CD14-positive monocyte (primary cell): ENCODE measurements around the gene LPIN1. TPM values are rescaled to one million over a fixed set of nuclear protein-coding genes. Genes with fewer than 3 reads are reported as not detected.

Experiments used
- DNase-seq, 3 donors: peaks; one replicate each; pipeline ENCODE4 v3.0.0-alpha.2; 2011 to 2022
- H2AFZ ChIP-seq: 2 replicates; pipeline ENCODE4 v1.6.0; 2012; ENCODE audit warnings: mild to moderate bottlenecking, low read depth, low read length, inconsistent platforms; ENCODE audit not compliant: insufficient read depth, poor library complexity, severe bottlenecking
- H3K27ac ChIP-seq, 2 donors: 1 replicate in 1 of 2; 2 replicates in 1 of 2; pipeline ENCODE4 v1.5.1; 2012 to 2013; ENCODE audit warnings: low read length in 2 of 2, control low read depth in 1 of 2, inconsistent platforms in 1 of 2, low read depth in 1 of 2, mild to moderate bottlenecking in 1 of 2
- H3K27me3 ChIP-seq, 2 donors: one replicate each; pipeline versions ENCODE4 v1.6.0 to v1.6.1; 2011 to 2013; ENCODE audit warnings: low read length in 2 of 2; ENCODE audit not compliant: control insufficient read depth in 2 of 2, insufficient read depth in 2 of 2
- H3K36me3 ChIP-seq, 2 donors: replicated peaks in 1 of 2; 1 replicate in 1 of 2; 2 replicates in 1 of 2; pipeline versions ENCODE4 v1.5.1 to v1.6.1; 2012 to 2013; ENCODE audit warnings: low read length in 2 of 2, control low read depth in 1 of 2, inconsistent platforms in 1 of 2, mild to moderate bottlenecking in 1 of 2; ENCODE audit not compliant: insufficient read depth in 2 of 2, control insufficient read depth in 1 of 2
- H3K4me1 ChIP-seq, 2 donors: 1 replicate in 1 of 2; 2 replicates in 1 of 2; pipeline versions ENCODE4 v1.5.1 to v1.6.1; 2012 to 2013; ENCODE audit warnings: low read length in 2 of 2, control low read depth in 1 of 2, inconsistent platforms in 1 of 2, mild to moderate bottlenecking in 1 of 2, moderate library complexity in 1 of 2; ENCODE audit not compliant: insufficient read depth in 2 of 2, control insufficient read depth in 1 of 2
- H3K4me2 ChIP-seq: replicated peaks from 2 replicates; pipeline ENCODE3; 2012; ENCODE audit warnings: low read length, moderate library complexity, mild to moderate bottlenecking; ENCODE audit not compliant: poor library complexity, severe bottlenecking; ENCODE audit errors: extremely low read depth
- H3K4me3 ChIP-seq, 3 experiments: fragments of 200-600 bp in 1 of 3; sonication (generic) in 1 of 3; replicated peaks in 1 of 3; 1 replicate in 2 of 3; 2 replicates in 1 of 3; pipeline ENCODE4 v1.5.1; 2011 to 2013; ENCODE audit warnings: low read length in 3 of 3, mild to moderate bottlenecking in 3 of 3, control low read depth in 2 of 3, low read depth in 2 of 3, inconsistent platforms in 1 of 3, moderate library complexity in 1 of 3
- H3K79me2 ChIP-seq: 2 replicates; pipeline ENCODE4 v1.6.0; 2012; ENCODE audit warnings: mild to moderate bottlenecking, control low read depth, inconsistent platforms, low read length, moderate library complexity; ENCODE audit not compliant: insufficient read depth
- H3K9ac ChIP-seq: 2 replicates; pipeline ENCODE4 v1.6.0; 2017; ENCODE audit warnings: low read length, mild to moderate bottlenecking; ENCODE audit not compliant: insufficient read depth, poor library complexity, severe bottlenecking
- H3K9me3 ChIP-seq, 2 donors: replicated peaks in 1 of 2; 1 replicate in 1 of 2; 2 replicates in 1 of 2; pipeline versions ENCODE4 v1.5.1 to v1.6.1; 2012 to 2013; ENCODE audit warnings: low read length in 2 of 2, control low read depth in 1 of 2; ENCODE audit not compliant: control insufficient read depth in 1 of 2, insufficient read depth in 1 of 2
- H4K20me1 ChIP-seq: 2 replicates; pipeline ENCODE4 v1.6.0; 2012; ENCODE audit warnings: mild to moderate bottlenecking, low read length, control low read depth, moderate library complexity; ENCODE audit not compliant: insufficient read depth
- H3K27ac Mint-ChIP-seq, 7 donors: one replicate each; pipeline ENCODE4 v1.8.0; 2020; ENCODE audit warnings: mild to moderate bottlenecking in 7 of 7, mixed read lengths in 7 of 7, moderate library complexity in 6 of 7, inconsistent platforms in 2 of 7
- H3K27me3 Mint-ChIP-seq, 3 donors: one replicate each; pipeline ENCODE4 v1.8.0; 2021 to 2022; ENCODE audit warnings: low read depth in 3 of 3, mild to moderate bottlenecking in 3 of 3, mixed read lengths in 3 of 3, moderate library complexity in 3 of 3, inconsistent platforms in 1 of 3
- H3K36me3 Mint-ChIP-seq, 2 donors: one replicate each; pipeline ENCODE4 v1.8.0; 2020; ENCODE audit warnings: mixed read lengths in 2 of 2, inconsistent platforms in 1 of 2, mild to moderate bottlenecking in 1 of 2
- H3K4me1 Mint-ChIP-seq: one replicate; pipeline ENCODE4 v1.8.0; 2020; ENCODE audit warnings: mild to moderate bottlenecking, mixed read lengths
- H3K4me3 Mint-ChIP-seq, 2 donors: one replicate each; pipeline ENCODE4 v1.8.0; 2020; ENCODE audit warnings: mild to moderate bottlenecking in 2 of 2, mixed read lengths in 2 of 2, moderate library complexity in 1 of 2
- H3K9me3 Mint-ChIP-seq, 7 donors: one replicate each; pipeline ENCODE4 v1.8.0; 2020 to 2022; ENCODE audit warnings: mixed read lengths in 7 of 7, mild to moderate bottlenecking in 6 of 7, moderate library complexity in 6 of 7, inconsistent platforms in 2 of 7
- WGBS: methylation state at CpG from one replicate; pipeline ENCODE4 v1.1.5; 2013; ENCODE audit warnings: missing lambda C conversion rate; ENCODE audit not compliant: insufficient coverage; 5-methylcytosine and 5-hydroxymethylcytosine counted together
- intact Hi-C, 2 donors: fragments of 100-400 bp; cut with micrococcal nuclease; formaldehyde crosslinking; loops; one replicate each; pipeline versions ENCODE4 v1.15.0 to v1.15.1; 2023
- polyA plus RNA-seq, 3 donors: library from polyadenylated mRNA; depleted of rRNA in 1 of 3; unstranded in 2 of 3; stranded (reverse) in 1 of 3; fragments of 300-500 nt in 2 of 3; fragments of >200 nt in 1 of 3; fragmentation: Illumina TruSeq in 2 of 3; gene quantifications; 1 replicate in 2 of 3; 2 replicates in 1 of 3; pipeline ENCODE4 v1.2.3, GENCODE V29; 2012 to 2021
- TF ChIP-seq, protein P1 (sequence below): fragments of 200-600 bp; IDR thresholded peaks from one replicate; pipeline ENCODE4 v1.8.0; 2022; ENCODE audit warnings: antibody characterized with exemption, mild to moderate bottlenecking

LPIN1 gene
- polyA plus RNA-seq, 3 donors, result 1.8 to 17.6 (median 2.7) TPM

DNA sequence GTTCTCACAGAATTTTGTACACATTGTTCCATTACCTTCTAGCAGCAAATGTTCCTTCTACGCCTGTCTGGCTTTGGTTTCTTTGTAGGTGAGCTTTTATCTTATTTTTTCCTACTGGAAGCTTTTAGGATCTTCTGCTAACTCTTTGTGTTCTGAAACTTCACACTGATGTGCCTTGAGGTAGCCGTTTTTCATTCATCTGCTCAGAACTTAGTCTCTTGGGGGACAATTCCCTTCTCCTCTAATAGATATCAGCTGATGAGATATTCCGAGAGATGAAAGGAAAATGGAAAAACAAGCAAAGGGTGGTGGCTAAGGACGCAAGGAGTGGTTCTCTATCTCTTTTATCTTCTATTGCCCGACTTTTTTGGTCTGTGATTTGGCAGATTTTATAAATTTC is 27.8 kb upstream of the LPIN1 start:
- intact Hi-C loops, result no loop called here
- H3K27me3 Mint-ChIP-seq, result peaks cover 4 to 7% (median 4%) of the 10 kb centered on the region in 3 donors
- WGBS, result no CpG with 5 or more reads among the region's 5 CpGs

GRCh38 chr2:11719230-11719977 is 27.0 kb upstream of the LPIN1 start:
- Histone ChIP-seq H3K4me2 (no peak overlapping the region), H3K36me3 (no peaks in the 10 kb centered on the region), H4K20me1 (no peaks in the 10 kb centered on the region), H3K4me3 (no peak overlapping the region), H3K9me3 (no peaks in the 10 kb centered on the region), H2AFZ (no peak overlapping the region), H3K27ac (no peak overlapping the region), H3K79me2 (no peaks in the 10 kb centered on the region), H3K27me3 (no peaks in the 10 kb centered on the region), H3K4me1 (peaks cover 9 to 14% of the 10 kb centered on the region in 2 donors), H3K9ac (no peak overlapping the region)
- peaks cover 22% of the 10 kb centered on the region for H3K4me1 Mint-ChIP-seq
- WGBS, result no CpG with 5 or more reads among the region's 6 CpGs
- H3K27me3 Mint-ChIP-seq, result peaks cover 4 to 7% (median 4%) of the 10 kb centered on the region in 3 donors
- H3K27ac Mint-ChIP-seq, result no peak overlapping the region
- TF ChIP-seq, protein P1, sequence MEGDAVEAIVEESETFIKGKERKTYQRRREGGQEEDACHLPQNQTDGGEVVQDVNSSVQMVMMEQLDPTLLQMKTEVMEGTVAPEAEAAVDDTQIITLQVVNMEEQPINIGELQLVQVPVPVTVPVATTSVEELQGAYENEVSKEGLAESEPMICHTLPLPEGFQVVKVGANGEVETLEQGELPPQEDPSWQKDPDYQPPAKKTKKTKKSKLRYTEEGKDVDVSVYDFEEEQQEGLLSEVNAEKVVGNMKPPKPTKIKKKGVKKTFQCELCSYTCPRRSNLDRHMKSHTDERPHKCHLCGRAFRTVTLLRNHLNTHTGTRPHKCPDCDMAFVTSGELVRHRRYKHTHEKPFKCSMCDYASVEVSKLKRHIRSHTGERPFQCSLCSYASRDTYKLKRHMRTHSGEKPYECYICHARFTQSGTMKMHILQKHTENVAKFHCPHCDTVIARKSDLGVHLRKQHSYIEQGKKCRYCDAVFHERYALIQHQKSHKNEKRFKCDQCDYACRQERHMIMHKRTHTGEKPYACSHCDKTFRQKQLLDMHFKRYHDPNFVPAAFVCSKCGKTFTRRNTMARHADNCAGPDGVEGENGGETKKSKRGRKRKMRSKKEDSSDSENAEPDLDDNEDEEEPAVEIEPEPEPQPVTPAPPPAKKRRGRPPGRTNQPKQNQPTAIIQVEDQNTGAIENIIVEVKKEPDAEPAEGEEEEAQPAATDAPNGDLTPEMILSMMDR, result no peak
- DNase-seq, result no peak
- no peaks in the 10 kb centered on the region for H3K9me3 Mint-ChIP-seq
- H3K4me3 Mint-ChIP-seq, result peak overlapping the region; percentile 47 to 53
- H3K36me3 Mint-ChIP-seq, result no peaks in the 10 kb centered on the region
- intact Hi-C loops, result no loop called here

More for the DNA sequence above, 27.8 kb upstream of the LPIN1 start:
- H3K4me1 ChIP-seq, result peaks cover 9 to 14% of the 10 kb centered on the region in 2 donors
- no peak overlapping the region for H3K27ac ChIP-seq
- H3K27me3 ChIP-seq, result no peaks in the 10 kb centered on the region
- H3K4me1 Mint-ChIP-seq, result peaks cover 22% of the 10 kb centered on the region
- no peaks in the 10 kb centered on the region for H3K9me3 Mint-ChIP-seq
- H3K9me3 ChIP-seq, result no peaks in the 10 kb centered on the region
- H2AFZ ChIP-seq, result no peak overlapping the region
- no peak for DNase-seq
- H3K36me3 ChIP-seq, result no peaks in the 10 kb centered on the region
- H3K79me2 ChIP-seq, result no peaks in the 10 kb centered on the region
- H3K4me3 Mint-ChIP-seq, result no peak overlapping the region
- H4K20me1 ChIP-seq, result no peaks in the 10 kb centered on the region
- TF ChIP-seq, protein P1, result no peak
- no peak overlapping the region for H3K9ac ChIP-seq
- no peak overlapping the region for H3K27ac Mint-ChIP-seq
- no peaks in the 10 kb centered on the region for H3K36me3 Mint-ChIP-seq
- H3K4me2 ChIP-seq, result no peak overlapping the region
- no peak overlapping the region for H3K4me3 ChIP-seq
